ENCODE data around the gene TBKBP1.

GRCh38 chr17:47739150-47739549 is 45.2 kb downstream of the TBKBP1 start:
- TF ChIP-seq POLR2A (IDR thresholded peaks at IDR 0.05) (no peak), CTCF (IDR thresholded peaks at IDR 0.05) (no peak), POLR2AphosphoS5 (IDR thresholded peaks at IDR 0.05) (no peak)

Measured in breast epithelium (tissue), 3 donors.